Activated CD4-positive, alpha-beta T cell treated with anti-CD3 and anti-CD28 coated beads, Interleukin-2, amount 50 U/mL, for 24 hours (primary cell): ENCODE measurements around the gene HEXIM1.
A peak's percentile ranks its signal among the peaks of the same experiment; 100 is the strongest.

Source experiments
- DNase-seq, 2 donors: peaks; one replicate each; pipeline ENCODE4 v3.0.0-alpha.2; 2020; ENCODE audit warnings: low read depth in 1 of 2, low spot score in 1 of 2

Gene HEXIM1

DNA sequence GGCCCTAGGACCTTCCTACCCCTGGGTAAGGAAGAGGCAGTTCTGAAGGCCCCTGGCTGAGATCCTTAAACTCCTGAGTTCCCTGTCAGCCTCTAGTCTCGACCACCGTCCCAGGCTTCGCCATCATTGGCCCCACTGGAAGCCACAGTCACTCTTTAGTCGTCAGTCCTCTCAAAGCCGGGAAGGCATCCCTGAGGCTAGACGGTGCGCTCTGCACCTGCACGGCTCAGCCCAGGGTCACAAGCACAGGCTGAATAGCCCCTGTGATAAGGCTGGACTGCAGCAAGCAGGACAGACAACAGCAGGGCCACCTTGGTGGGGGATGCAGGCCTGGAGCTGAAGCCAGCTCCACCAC, 3.3 kb upstream of the HEXIM1 start:
- DNase-seq, result no peak

DNA sequence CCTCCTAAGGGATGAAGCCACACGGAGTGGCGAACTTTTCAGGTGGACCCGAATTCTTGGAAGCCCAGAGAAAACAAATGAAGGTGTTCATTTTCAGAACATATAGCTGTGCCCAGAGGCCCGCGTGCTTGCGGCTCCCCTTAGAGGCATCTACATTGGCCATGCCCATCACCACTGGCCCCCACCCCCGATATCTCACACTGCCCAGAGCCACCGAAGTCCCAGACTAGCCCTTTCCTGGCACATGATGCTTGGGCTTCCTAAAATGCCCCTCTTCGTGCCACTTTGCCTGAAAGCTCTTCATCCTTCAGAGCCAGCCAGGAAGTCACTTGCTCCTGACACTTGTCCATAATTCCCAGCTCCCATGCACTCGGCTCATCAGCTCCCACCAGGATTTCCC, 2.1 kb upstream of the HEXIM1 start:
- DNase-seq, result no peak

DNA sequence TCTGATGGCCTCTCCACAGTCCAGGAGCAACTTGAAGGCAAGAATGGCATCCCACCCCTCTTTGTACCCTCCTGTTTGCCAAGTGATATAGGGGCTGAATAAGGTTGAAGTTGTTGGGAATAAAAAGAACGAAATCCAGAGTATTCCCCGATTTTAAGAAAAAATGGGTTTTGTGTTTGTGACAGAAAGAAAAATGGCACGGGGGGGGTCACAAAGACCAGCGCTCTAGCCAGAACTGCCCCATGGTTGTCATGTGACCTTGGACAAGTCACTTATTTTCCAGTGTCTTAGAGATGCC, 1.7 kb upstream of the HEXIM1 start:
- DNase-seq, result no peak

DNA sequence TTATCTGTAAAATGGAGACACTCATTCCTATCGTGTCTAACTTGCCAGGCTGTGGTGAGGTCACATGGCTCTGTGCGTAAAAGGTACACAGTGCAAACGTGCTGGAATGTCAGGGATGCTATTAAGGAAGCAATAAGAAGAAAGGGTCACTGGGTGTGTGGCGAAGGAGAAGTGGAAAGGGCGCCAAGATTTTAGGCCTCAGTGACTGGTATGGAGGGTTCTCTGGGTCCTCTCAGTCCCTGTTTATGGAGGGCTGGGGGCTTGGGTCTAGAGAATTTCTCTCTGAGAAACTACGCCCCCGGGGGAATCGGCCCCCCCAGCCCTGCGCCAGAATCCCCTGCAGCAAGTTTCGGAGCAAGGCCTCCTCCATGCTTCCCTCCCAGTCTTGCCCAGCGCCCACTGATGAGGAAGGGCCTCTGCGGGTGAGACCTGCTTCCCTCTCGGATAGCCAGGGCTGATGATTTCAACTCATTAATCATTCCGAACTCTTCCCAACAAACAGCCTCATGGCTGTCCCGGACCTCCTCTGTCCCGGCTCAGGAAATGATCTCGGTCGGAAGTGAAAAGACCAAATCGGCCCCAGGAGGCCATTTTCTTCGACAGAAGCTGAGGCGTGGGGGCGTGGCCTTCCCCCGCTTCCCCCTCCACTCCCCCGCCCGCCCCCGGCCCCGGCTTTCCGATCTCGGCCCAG, 1.2 kb upstream of the HEXIM1 start:
- DNase-seq, result no peak

DNA sequence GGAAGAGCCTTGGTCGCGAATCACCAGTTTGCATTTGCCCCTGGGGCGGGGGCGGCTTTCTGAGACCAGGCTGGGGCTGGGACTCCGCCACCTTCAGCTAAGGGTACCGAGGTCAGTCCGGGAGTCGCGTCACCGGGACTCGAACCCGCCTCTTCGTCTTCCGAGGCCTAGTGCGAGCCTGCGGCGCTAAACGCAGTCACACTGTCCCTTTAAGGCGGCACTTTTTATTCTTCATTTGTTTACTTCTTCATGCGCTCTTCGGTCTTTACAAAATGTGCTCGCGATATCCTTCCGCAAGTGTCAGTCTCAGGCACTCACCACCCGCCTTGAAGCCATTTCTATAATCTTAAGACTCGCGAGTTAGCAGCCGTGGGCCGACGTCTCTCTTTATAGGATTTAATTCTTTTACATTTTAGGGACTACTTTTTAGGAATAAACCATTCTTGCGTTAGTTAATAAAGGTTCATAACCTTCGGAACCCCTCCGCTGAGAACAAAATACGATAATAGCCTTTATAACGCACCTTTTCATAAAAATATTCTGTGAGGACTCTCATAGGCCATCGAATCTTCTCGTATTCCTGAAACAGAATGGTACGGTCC, 593 bp upstream of the HEXIM1 start:
- peak; percentile 62 to 75 for DNase-seq

DNA sequence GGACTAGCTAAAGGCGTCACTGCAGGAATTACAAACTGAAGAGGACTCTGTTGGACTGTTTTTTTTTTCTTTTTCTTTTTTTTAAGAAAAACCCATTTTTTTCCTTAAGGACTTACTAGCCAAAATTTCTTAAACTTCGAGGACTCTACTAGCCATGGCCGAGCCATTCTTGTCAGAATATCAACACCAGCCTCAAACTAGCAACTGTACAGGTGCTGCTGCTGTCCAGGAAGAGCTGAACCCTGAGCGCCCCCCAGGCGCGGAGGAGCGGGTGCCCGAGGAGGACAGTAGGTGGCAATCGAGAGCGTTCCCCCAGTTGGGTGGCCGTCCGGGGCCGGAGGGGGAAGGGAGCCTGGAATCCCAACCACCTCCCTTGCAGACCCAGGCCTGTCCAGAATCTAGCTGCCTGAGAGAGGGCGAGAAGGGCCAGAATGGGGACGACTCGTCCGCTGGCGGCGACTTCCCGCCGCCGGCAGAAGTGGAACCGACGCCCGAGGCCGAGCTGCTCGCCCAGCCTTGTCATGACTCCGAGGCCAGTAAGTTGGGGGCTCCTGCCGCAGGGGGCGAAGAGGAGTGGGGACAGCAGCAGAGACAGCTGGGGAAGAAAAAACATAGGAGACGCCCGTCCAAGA, 878 bp downstream of the HEXIM1 start:
- peak; percentile 44 to 66 for DNase-seq

DNA sequence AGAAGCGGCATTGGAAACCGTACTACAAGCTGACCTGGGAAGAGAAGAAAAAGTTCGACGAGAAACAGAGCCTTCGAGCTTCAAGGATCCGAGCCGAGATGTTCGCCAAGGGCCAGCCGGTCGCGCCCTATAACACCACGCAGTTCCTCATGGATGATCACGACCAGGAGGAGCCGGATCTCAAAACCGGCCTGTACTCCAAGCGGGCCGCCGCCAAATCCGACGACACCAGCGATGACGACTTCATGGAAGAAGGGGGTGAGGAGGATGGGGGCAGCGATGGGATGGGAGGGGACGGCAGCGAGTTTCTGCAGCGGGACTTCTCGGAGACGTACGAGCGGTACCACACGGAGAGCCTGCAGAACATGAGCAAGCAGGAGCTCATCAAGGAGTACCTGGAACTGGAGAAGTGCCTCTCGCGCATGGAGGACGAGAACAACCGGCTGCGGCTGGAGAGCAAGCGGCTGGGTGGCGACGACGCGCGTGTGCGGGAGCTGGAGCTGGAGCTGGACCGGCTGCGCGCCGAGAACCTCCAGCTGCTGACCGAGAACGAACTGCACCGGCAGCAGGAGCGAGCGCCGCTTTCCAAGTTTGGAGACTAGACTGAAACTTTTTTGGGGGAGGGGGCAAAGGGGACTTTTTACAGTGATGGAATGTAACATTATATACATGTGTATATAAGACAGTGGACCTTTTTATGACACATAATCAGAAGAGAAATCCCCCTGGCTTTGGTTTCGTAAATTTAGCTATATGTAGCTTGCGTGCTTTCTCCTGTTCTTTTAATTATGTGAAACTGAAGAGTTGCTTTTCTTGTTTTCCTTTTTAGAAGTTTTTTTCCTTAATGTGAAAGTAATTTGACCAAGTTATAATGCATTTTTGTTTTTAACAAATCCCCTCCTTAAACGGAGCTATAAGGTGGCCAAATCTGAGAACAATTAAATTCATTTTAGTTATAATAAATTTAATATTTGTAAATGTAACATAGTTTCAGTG, 1.7 kb downstream of the HEXIM1 start:
- DNase-seq, result peak; percentile 13 to 43

DNA sequence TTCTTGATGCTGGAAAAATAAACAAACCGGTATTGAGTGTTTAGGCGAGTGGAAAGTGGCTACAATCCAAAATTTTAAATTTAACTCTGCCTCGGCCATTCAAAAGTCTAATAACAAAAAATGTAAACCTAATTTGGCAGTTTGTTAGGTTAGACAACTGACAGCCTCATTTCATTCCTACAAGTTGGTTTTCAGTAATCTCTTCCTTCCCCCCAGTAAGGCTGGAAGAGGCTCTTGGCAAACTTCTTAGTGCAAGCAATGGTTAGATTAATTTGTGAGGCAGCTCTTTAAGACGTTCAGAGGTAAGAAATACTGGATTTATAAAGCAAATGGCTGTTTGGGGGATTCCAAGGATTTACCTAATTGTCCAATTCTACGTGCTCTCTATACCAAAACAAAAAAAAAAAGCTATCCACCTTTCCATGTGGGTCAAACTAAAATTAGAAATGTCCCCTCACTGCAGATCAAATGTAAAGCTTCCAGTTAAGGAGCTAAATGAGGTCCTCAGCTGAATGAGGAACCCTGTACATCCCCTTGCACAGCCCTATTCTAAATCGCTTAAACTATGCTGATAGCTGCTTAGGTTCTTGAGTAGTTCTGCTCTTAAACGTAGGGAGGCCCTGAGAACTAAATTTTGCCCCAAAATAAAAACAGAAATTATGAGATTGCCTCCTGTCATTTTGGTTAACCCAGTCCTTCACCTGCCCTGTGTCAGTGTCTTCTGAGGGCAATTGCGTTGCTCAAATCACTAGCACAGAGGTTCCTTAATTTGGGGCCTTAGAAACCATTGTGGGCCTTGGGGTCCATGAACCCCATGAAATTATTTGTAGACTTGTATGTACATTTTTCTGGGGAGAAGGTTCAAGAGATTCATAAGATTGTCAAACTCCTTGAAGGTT, 2.9 kb downstream of the HEXIM1 start:
- no peak for DNase-seq

DNA sequence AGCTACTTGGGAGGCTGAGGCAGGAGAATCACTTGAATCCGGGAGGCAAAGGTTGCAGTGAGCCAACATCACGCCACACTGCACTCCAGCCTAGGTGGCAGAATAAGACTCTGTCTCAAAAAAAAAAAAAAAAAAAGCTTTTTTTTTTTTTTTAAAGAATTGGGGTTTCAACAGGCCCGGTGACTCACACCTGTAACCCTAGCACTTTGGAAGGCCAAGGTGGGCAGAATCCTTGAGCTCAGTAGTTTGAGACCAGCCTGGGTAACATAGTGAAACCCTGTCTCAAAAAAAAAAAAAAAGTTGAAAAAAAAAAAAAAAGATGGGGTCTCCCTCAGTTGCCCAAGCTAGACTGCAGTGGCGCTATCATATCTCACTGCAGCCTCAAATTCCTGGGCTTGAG, 6.8 kb downstream of the HEXIM1 start:
- no peak for DNase-seq

DNA sequence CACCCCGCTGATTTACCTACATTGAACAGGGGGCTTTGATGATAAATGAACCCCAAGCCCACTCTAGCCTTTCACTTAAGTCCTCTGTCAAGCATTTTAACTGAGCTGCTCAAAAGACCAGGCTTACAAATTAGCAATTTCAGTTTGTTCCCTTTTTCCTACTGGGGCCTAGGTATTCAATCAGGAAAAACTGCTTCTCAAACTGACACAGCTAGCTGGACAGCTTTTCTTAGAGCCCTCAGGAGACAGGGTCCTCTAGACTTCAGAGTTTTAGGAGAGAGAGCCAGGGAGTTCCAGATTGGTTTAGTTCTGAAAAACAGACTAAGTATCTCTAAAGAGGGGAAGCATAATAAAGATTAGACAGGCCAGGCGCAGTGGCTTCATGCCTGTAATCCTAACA, 7.2 kb downstream of the HEXIM1 start:
- DNase-seq, result no peak

DNA sequence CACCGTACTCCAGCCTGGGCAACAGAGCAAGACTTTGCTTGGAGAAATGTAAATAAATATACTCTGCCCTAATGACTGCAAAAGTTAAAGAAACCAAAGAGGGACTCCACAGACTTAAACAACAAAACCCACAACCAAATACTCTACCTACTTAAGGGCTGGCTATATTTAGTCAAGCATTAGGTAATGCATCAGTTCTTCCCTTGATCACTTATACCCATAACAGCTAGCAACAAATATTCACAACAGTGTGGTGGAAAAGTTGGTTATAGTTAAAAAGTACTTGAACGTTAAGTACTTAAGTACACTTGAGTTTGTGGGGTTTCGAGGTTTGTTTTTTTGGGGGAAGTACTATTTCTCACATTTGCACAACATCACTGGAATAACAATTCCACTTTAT, 8.0 kb downstream of the HEXIM1 start:
- DNase-seq, result no peak

DNA sequence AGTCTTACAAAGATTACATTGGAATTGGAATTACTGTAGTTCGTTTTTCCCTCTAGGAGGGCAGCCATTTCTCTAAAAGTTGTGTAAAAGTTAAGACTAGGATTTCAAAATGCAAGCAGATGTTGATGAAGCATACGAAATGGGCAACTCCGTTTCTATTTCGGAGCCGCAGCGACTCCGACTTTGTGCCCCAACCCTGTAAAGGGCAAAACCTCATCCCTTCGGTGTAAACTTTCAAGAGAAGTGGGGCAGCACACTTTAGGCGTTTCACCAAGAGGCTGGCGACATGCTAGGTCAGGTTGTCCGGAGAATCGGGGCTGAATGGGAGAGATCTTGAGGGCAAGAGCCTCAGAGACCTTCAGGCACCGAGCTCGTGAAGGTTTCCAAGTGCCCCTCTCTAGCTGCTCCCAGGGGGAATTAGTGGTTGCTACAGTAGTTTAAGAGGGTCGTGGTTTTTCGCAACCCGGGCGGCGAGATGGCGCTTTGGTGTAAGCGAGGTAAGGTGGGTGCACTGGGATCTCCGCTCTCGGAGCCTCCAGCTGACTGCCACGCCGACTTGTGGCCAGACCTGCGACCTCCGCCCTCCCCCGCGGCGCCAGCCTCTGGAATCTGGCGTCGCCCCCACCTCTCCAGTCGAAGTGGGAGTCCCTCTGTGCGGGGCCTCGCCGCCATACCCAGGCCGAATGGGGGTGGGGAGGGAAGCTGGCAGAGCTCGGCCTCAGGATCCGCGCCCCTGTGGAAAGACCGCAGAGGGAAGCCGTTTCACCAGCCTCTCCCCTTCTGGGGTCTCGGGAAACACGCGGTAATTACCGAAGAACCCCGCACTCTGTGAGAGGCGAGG, 12.4 kb downstream of the HEXIM1 start:
- peak; percentile 57 to 60 for DNase-seq

DNA sequence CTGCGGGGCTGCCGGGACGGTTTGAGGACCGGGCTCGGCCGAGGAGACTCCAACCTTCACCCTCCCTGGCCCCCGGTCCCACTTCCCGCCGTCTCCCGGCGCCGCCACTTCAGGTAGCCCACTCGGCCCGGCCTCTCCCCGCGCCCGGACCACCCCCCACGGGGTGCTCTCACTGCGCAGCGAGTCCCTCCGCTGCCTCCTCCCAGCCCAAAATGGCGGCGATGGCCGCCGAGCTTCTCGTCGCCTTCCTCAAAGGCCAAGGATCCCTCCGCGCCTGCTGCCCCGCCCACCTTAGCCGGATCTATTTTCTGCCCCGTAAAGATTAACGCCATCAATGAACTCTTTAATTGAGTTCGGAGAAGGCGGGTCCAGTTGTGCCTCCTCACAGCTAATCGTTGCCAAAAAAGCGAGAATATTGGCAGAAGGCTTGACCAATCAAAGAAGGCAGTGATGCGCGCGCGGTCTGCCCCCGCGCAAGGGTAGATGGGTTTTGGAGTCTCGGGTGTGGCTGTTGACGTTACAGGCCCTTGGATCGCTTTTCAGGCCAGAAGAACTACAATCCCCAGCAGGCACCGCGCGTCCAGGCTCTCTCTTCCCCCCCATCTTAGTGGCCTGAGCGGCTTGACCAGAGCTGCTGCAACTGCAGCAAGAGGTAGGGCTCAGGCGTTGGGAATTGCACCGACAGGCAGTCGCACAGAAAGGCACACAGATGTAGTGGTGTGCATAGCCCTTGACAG, 13.2 kb downstream of the HEXIM1 start, which contains the start of gene HEXIM2:
HEXIM2 (plus strand) TSS at position 588 of the 737 bp plus-strand sequence. CDS start 919 bp downstream, outside the sequence.
- peak; percentile 96 to 98 for DNase-seq

DNA sequence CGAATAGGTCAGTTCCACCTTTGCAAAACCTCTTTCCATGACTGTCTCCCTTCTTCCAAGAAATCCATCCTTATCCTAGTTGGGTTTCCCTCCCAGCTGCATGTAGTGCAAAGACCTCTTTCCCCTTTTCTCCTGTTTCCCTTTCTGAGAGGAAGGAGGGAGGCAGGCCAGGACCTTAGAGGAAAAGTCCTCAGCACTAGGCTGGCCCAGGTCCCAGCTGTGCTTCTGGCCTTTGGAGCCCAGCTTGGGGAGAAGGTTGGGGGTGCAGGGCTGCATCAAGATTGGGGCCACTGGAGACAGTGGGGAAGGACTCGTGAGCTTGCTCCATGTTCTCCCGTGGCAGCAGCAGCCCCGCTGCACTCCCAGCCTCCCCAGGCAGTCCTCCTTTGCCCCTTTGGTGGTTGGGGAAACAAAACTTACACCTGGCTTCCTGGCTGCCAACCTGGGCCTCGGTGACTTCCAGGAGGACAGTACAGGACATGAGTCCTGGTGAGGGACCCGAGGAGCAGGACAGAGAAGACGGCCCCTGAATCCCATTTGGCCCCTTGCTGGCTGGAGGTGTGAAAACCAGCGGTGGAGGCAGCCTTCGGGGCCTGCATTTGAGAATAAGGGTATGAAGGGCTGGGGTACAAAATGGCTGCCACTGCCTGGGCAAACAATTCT, 13.9 kb downstream of the HEXIM1 start:
- no peak for DNase-seq

DNA sequence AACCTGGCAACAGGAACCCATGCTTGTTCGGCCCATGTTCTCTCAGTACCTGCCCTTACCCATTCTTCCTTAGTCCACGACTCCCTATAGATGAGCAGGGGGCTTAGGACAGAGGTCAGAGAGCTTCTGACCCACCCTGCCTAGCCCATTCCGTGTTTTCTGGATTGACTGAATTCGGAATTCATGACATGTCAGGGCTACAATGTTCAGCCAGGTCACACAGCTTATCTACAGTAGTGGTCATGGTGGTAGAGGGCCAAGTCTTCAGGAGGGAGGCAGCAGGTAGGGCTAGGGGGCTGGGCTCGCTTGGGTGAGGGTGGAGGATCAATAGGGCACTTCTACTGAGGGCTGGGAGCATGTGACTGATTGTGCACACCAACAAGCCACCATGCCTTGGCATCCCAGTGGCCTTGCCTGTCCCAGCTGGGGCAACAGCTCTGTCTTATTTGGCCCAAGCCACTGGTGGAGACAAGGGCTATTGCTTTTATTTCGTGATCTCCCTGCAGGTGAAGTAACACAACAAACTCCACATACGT, 16.5 kb downstream of the HEXIM1 start:
- no peak for DNase-seq

DNA sequence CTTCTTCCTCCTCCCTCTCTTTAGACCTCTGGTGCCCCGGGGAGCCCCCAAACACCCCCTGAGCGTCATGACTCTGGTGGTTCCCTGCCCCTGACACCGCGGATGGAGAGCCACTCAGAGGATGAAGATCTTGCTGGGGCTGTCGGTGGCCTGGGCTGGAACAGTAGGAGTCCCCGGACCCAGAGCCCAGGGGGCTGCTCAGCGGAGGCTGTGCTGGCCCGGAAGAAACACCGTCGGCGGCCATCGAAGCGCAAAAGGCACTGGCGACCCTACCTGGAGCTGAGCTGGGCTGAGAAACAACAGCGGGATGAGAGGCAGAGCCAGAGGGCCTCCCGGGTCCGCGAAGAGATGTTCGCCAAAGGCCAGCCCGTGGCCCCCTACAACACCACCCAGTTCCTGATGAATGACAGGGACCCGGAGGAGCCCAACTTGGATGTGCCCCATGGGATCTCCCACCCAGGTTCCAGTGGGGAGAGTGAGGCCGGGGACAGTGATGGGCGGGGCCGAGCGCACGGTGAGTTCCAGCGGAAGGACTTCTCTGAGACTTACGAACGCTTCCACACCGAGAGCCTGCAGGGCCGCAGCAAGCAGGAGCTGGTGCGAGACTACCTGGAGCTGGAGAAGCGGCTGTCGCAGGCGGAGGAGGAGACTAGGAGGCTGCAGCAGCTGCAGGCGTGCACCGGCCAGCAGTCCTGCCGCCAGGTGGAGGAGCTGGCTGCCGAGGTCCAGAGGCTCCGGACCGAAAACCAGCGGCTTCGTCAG, 20.9 kb downstream of the HEXIM1 start:
- DNase-seq, result no peak

DNA sequence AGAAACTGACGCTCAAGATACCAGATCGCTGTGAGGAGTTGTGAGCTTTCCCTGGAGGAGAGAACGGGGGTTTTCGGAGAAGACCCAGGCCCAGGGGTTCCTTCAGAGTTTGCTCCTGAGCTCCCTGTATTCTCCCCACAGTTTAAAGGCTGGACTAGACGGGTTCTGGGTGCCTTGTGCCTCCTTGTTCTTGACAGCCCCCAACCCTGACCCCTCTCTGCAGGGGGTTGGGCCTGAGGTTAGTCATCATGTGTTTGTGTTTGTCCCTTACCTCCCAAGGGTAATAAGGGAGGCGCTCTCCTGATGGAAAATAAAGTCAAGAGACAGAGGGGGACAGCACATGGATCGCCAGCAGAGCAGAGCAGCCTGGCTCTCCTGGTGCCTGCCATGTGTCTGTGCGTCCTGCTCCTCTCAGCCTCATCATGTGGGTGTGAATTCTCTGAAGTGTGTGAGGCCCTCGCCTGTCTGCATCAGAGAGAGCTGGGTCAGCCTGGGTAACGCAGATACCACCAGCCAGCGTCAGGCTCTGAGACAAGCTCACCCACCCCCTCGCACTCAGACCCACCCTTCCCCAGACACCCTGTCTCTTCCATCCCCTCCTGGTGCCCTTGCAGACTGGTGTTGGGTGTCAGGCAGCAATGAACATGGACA, 22.1 kb downstream of the HEXIM1 start:
- no peak for DNase-seq
